ENCODE measurements around the gene KDM2B.

Gene KDM2B

GRCh38 chr12:121522971-121523370 lies 57.9 kb downstream of the KDM2B start:
- Histone ChIP-seq H3K36me3 (replicated peaks) (peaks cover 35% of the 10 kb centered on the region), H3K4me1 (no peaks in the 10 kb centered on the region), H3K4me3 (no peak overlapping the region), H3K9me3 (no peaks in the 10 kb centered on the region), H3K27me3 (ENCODE audit: low read depth) (no peaks in the 10 kb centered on the region)
- in situ Hi-C loops (cut with MboI; ENCODE audit: low sequenced_read_pairs): no loop called here
- no peak for DNase-seq (ENCODE audit: low spot score in 2 of 2)

- peaks cover 21% of the 10 kb centered on the region for H3K36me3 ChIP-seq (replicated peaks)
- no peak for DNase-seq (ENCODE audit: low spot score in 2 of 2)
- in situ Hi-C loops (cut with MboI; ENCODE audit: low sequenced_read_pairs): no loop called here
Measured at GRCh38 chr12:121520586-121521086, 60.2 kb downstream of the KDM2B start.

GRCh38 chr12:121520119-121520518 lies 60.7 kb downstream of the KDM2B start:
- H3K27me3 ChIP-seq (ENCODE audit: low read depth): no peaks in the 10 kb centered on the region
- H3K4me1 ChIP-seq: no peaks in the 10 kb centered on the region
- in situ Hi-C loops (cut with MboI; ENCODE audit: low sequenced_read_pairs): no loop called here
- no peak for DNase-seq (ENCODE audit: low spot score in 2 of 2)
- H3K4me3 ChIP-seq: no peak overlapping the region
- H3K9me3 ChIP-seq: no peaks in the 10 kb centered on the region
- H3K36me3 ChIP-seq (replicated peaks): peaks cover 18% of the 10 kb centered on the region

More at GRCh38 chr12:121520586-121521086, 60.2 kb downstream of the KDM2B start:
- Histone ChIP-seq H3K4me1 (no peaks in the 10 kb centered on the region), H3K9me3 (no peaks in the 10 kb centered on the region), H3K27me3 (ENCODE audit: low read depth) (no peaks in the 10 kb centered on the region), H3K4me3 (no peak overlapping the region)

GRCh38 chr12:121519227-121519626 lies 61.6 kb downstream of the KDM2B start:
- DNase-seq (ENCODE audit: low spot score in 2 of 2): no peak
- H3K9me3 ChIP-seq: no peaks in the 10 kb centered on the region
- peaks cover 18% of the 10 kb centered on the region for H3K36me3 ChIP-seq (replicated peaks)
- no peak overlapping the region for H3K4me3 ChIP-seq
- no peaks in the 10 kb centered on the region for H3K27me3 ChIP-seq (ENCODE audit: low read depth)
- in situ Hi-C loops (cut with MboI; ENCODE audit: low sequenced_read_pairs): no loop called here
- no peaks in the 10 kb centered on the region for H3K4me1 ChIP-seq

GRCh38 chr12:121518656-121519055 lies 62.2 kb downstream of the KDM2B start:
- no peaks in the 10 kb centered on the region for H3K4me1 ChIP-seq
- no peak for DNase-seq (ENCODE audit: low spot score in 2 of 2)
- H3K4me3 ChIP-seq: no peak overlapping the region
- H3K9me3 ChIP-seq: no peaks in the 10 kb centered on the region
- in situ Hi-C loops (cut with MboI; ENCODE audit: low sequenced_read_pairs): no loop called here
- H3K36me3 ChIP-seq (replicated peaks): peaks cover 18% of the 10 kb centered on the region
- no peaks in the 10 kb centered on the region for H3K27me3 ChIP-seq (ENCODE audit: low read depth)

- in situ Hi-C loops (cut with MboI; ENCODE audit: low sequenced_read_pairs): no loop called here
- Histone ChIP-seq H3K9me3 (no peaks in the 10 kb centered on the region), H3K4me1 (no peaks in the 10 kb centered on the region), H3K4me3 (no peak overlapping the region), H3K36me3 (replicated peaks) (peaks cover 28% of the 10 kb centered on the region), H3K27me3 (ENCODE audit: low read depth) (no peaks in the 10 kb centered on the region)
- no peak for DNase-seq (ENCODE audit: low spot score in 2 of 2)
Measured at GRCh38 chr12:121516437-121517011, 64.3 kb downstream of the KDM2B start.

- in situ Hi-C loops (cut with MboI; ENCODE audit: low sequenced_read_pairs): no loop called here
- peaks cover 25% of the 10 kb centered on the region for H3K36me3 ChIP-seq (replicated peaks)
Measured at GRCh38 chr12:121515615-121516014, 65.2 kb downstream of the KDM2B start.

GRCh38 chr12:121514184-121514742 lies 66.6 kb downstream of the KDM2B start:
- no peaks in the 10 kb centered on the region for H3K9me3 ChIP-seq
- H3K4me1 ChIP-seq: no peaks in the 10 kb centered on the region
- H3K4me3 ChIP-seq: no peak overlapping the region
- H3K27me3 ChIP-seq (ENCODE audit: low read depth): no peaks in the 10 kb centered on the region
- in situ Hi-C loops (cut with MboI; ENCODE audit: low sequenced_read_pairs): no loop called here
- DNase-seq (ENCODE audit: low spot score in 2 of 2): no peak
- H3K36me3 ChIP-seq (replicated peaks): peaks cover 24% of the 10 kb centered on the region

More at GRCh38 chr12:121515615-121516014, 65.2 kb downstream of the KDM2B start:
- no peaks in the 10 kb centered on the region for H3K9me3 ChIP-seq
- no peak for DNase-seq (ENCODE audit: low spot score in 2 of 2)
- H3K4me3 ChIP-seq: no peak overlapping the region
- no peaks in the 10 kb centered on the region for H3K27me3 ChIP-seq (ENCODE audit: low read depth)
- H3K4me1 ChIP-seq: no peaks in the 10 kb centered on the region

- DNase-seq (ENCODE audit: low spot score in 2 of 2): peak; percentile 32 to 73
- peaks cover 21% of the 10 kb centered on the region for H3K36me3 ChIP-seq (replicated peaks)
- no peaks in the 10 kb centered on the region for H3K27me3 ChIP-seq (ENCODE audit: low read depth)
- no peak overlapping the region for H3K4me3 ChIP-seq
- no peaks in the 10 kb centered on the region for H3K9me3 ChIP-seq
- no peaks in the 10 kb centered on the region for H3K4me1 ChIP-seq
- in situ Hi-C loops (cut with MboI; ENCODE audit: low sequenced_read_pairs): no loop called here
Measured at GRCh38 chr12:121513464-121514183, 67.2 kb downstream of the KDM2B start.

GRCh38 chr12:121512561-121512960 lies 68.3 kb downstream of the KDM2B start:
- in situ Hi-C loops (cut with MboI; ENCODE audit: low sequenced_read_pairs): no loop called here
- Histone ChIP-seq H3K4me3 (no peak overlapping the region), H3K9me3 (no peaks in the 10 kb centered on the region), H3K36me3 (replicated peaks) (peaks cover 21% of the 10 kb centered on the region), H3K27me3 (ENCODE audit: low read depth) (no peaks in the 10 kb centered on the region), H3K4me1 (no peaks in the 10 kb centered on the region)
- DNase-seq (ENCODE audit: low spot score in 2 of 2): no peak

GRCh38 chr12:121511916-121512315 lies 68.9 kb downstream of the KDM2B start:
- no peak for DNase-seq (ENCODE audit: low spot score in 2 of 2)
- H3K36me3 ChIP-seq (replicated peaks): peaks cover 21% of the 10 kb centered on the region
- H3K9me3 ChIP-seq: no peaks in the 10 kb centered on the region
- no peaks in the 10 kb centered on the region for H3K4me1 ChIP-seq
- H3K4me3 ChIP-seq: no peak overlapping the region
- H3K27me3 ChIP-seq (ENCODE audit: low read depth): no peaks in the 10 kb centered on the region
- in situ Hi-C loops (cut with MboI; ENCODE audit: low sequenced_read_pairs): no loop called here

- peaks cover 21% of the 10 kb centered on the region for H3K36me3 ChIP-seq (replicated peaks)
- in situ Hi-C loops (cut with MboI; ENCODE audit: low sequenced_read_pairs): no loop called here
Measured at GRCh38 chr12:121509339-121509738, 71.5 kb downstream of the KDM2B start.

GRCh38 chr12:121508533-121508932 lies 72.3 kb downstream of the KDM2B start:
- no peak for DNase-seq (ENCODE audit: low spot score in 2 of 2)
- in situ Hi-C loops (cut with MboI; ENCODE audit: low sequenced_read_pairs): no loop called here
- Histone ChIP-seq H3K4me1 (no peaks in the 10 kb centered on the region), H3K9me3 (no peaks in the 10 kb centered on the region), H3K36me3 (replicated peaks) (peaks cover 27% of the 10 kb centered on the region), H3K4me3 (no peak overlapping the region), H3K27me3 (ENCODE audit: low read depth) (no peaks in the 10 kb centered on the region)

More at GRCh38 chr12:121509339-121509738, 71.5 kb downstream of the KDM2B start:
- Histone ChIP-seq H3K4me3 (no peak overlapping the region), H3K27me3 (ENCODE audit: low read depth) (no peaks in the 10 kb centered on the region), H3K4me1 (no peaks in the 10 kb centered on the region), H3K9me3 (no peaks in the 10 kb centered on the region)
- DNase-seq (ENCODE audit: low spot score in 2 of 2): no peak

- no peak for DNase-seq (ENCODE audit: low spot score in 2 of 2)
- no peaks in the 10 kb centered on the region for H3K4me1 ChIP-seq
- H3K27me3 ChIP-seq (ENCODE audit: low read depth): no peaks in the 10 kb centered on the region
- no peaks in the 10 kb centered on the region for H3K9me3 ChIP-seq
- in situ Hi-C loops (cut with MboI; ENCODE audit: low sequenced_read_pairs): no loop called here
- peaks cover 22% of the 10 kb centered on the region for H3K36me3 ChIP-seq (replicated peaks)
- H3K4me3 ChIP-seq: no peak overlapping the region
Measured at GRCh38 chr12:121507984-121508383, 72.8 kb downstream of the KDM2B start.

Measured in HAP-1 (cell line).